HG03460 (cell line): ENCODE measurements around the gene MOGAT1.

Source experiments
- ATAC-seq: cut with Tn5 transposase; IDR thresholded peaks from one replicate; pipeline ENCODE4 v1.9.1; 2021; ENCODE audit not compliant: unreplicated experiment

The MOGAT1 gene

GRCh38 chr2:222671259-222672067 is at the start of gene MOGAT1:
MOGAT1 (plus strand) TSS chr2:222671658; CDS start chr2:222671786, 128 bp downstream.
- ATAC-seq: no peak

GRCh38 chr2:222621893-222622292 is 49.6 kb upstream of the MOGAT1 start:
- ATAC-seq: no peak

- no peak for ATAC-seq
Measured at GRCh38 chr2:222622910-222623309, 48.5 kb upstream of the MOGAT1 start.

- no peak for ATAC-seq
Measured at GRCh38 chr2:222623756-222624309, 47.6 kb upstream of the MOGAT1 start.

GRCh38 chr2:222627764-222628163 is 43.7 kb upstream of the MOGAT1 start:
- ATAC-seq: no peak

GRCh38 chr2:222635295-222635694 is 36.2 kb upstream of the MOGAT1 start:
- no peak for ATAC-seq

- no peak for ATAC-seq
Measured at GRCh38 chr2:222637067-222637466, 34.4 kb upstream of the MOGAT1 start.

- no peak for ATAC-seq
Measured at GRCh38 chr2:222641336-222641735, 30.1 kb upstream of the MOGAT1 start.

- no peak for ATAC-seq
Measured at GRCh38 chr2:222643134-222643533, 28.3 kb upstream of the MOGAT1 start.

- no peak for ATAC-seq
Measured at GRCh38 chr2:222646008-222646407, 25.4 kb upstream of the MOGAT1 start.

- no peak for ATAC-seq
Measured at GRCh38 chr2:222649801-222650200, 21.7 kb upstream of the MOGAT1 start.

GRCh38 chr2:222651718-222652418 is 19.6 kb upstream of the MOGAT1 start:
- no peak for ATAC-seq

- no peak for ATAC-seq
Measured at GRCh38 chr2:222652491-222653255, 18.8 kb upstream of the MOGAT1 start.

- ATAC-seq: no peak
Measured at GRCh38 chr2:222653280-222653679, 18.2 kb upstream of the MOGAT1 start.

- peak; percentile 90 for ATAC-seq
Measured at GRCh38 chr2:222655787-222656525, 15.5 kb upstream of the MOGAT1 start, which contains the start of gene FARSB. FARSB (minus strand) TSS chr2:222656092; CDS start chr2:222656073, 19 bp downstream.

- peak; percentile 26 for ATAC-seq
Measured at GRCh38 chr2:222656526-222657446, 14.7 kb upstream of the MOGAT1 start.

- no peak for ATAC-seq
Measured at GRCh38 chr2:222663479-222663878, 8.0 kb upstream of the MOGAT1 start.

GRCh38 chr2:222668494-222669154 is 2.8 kb upstream of the MOGAT1 start:
- no peak for ATAC-seq

- no peak for ATAC-seq
Measured at GRCh38 chr2:222669353-222669752, 2.1 kb upstream of the MOGAT1 start.
